ENCODE measurements around the gene OTUD7B.
"Not testable (repeated sequence)": the region's sequence is repeated elsewhere in the genome, so short reads cannot be mapped to it uniquely, and the experiment has no call there.

The OTUD7B gene

DNA sequence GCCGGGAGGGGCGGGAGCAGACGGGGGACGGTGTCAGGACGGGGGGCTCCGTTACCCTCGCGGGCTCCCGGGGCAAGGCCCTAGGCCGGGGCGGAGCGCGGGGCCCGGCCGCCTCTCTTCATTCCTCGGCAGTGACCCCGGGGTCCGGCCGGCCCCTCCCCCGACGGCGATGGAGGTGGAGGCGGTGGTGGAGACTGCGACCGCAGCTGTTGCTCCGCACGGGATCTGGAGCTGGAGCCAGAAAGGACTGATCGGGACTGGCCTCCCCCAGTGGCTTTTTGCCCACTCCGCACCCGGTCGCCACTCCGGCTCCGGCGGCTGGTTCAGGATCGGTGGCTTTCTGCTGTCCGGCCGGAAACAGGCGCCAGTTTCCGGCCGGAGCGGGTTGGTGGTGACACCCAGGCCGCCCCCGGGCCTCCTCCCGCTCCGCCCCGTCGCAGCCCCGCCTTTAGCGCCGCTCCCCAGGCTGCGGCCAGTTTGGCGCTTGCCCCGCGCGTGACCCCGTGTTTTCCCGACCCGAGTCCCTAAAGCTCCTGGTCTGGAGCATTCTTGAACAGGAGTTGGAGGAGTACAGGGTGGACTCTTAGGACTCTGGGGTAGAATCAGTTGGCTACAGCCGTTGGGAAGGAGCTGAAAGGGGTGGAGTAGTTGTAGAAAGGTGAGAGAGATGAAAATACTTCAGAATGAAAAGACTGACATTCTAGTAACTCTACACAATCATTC lies at the start of gene OTUD7B:
OTUD7B (minus strand) TSS at position 334 of the 723 bp plus-strand sequence. CDS start 33,216 bp downstream, outside the sequence.
- DNase-seq = peak; percentile 45 to 83

DNA sequence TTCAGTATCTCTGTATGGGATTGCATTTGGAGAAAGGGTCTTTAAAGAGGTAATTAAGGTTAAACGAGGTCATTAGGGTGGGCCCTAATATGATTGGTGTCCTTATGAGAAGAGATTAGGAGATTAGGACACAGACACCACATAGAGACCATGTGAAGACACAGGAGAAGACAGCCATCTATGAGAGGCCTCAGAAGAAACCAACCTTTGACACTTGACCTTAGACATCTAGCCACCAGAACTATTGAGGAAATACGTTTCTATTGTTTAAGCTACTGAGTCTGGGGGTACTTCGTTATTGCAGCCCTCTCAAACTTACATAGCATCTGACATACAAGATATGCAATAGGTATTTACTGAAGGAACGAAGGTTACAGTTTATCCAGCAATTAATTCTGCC lies 49.7 kb upstream of the OTUD7B start:
- DNase-seq = no peak

- DNase-seq = no peak
Observed at GRCh38 chr1:150056407-150056806, 45.9 kb upstream of the OTUD7B start.

DNA sequence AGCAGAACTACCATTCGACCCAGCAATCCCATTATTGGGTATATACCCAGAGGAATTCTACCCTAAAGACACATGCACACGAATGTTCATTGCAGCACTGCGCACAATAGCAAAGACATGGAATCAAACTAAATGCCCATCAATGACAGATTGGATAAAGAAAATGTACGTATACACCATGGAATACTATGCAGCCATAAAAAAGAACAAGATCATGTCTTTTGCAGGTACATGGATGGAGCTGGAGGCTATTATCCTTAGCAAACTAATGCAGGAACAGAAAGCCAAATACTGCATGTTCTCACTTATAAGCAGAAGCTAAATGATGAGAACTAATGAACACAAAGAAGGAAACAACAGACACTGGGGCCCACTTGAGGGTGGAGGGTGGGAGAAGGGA lies 45.0 kb upstream of the OTUD7B start:
- DNase-seq = not testable (repeated sequence)

GRCh38 chr1:150053926-150054325 lies 43.4 kb upstream of the OTUD7B start:
- no peak for DNase-seq

GRCh38 chr1:150051905-150052412 lies 41.4 kb upstream of the OTUD7B start:
- not testable (repeated sequence) for DNase-seq

DNA sequence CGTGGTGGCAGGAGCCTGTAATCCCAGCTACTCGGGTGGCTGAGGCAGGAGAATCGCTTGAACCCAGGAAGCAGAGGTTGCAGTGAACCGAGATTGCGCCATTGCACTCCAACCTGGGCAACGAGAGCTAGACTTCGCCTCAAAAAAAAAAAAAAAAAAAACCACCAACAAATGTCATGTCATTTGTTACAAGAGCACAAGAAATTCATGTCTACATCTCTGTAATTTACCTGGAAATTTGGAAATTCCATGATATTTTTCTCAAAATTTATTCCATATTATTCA lies 40.5 kb upstream of the OTUD7B start:
- no peak for DNase-seq

DNA sequence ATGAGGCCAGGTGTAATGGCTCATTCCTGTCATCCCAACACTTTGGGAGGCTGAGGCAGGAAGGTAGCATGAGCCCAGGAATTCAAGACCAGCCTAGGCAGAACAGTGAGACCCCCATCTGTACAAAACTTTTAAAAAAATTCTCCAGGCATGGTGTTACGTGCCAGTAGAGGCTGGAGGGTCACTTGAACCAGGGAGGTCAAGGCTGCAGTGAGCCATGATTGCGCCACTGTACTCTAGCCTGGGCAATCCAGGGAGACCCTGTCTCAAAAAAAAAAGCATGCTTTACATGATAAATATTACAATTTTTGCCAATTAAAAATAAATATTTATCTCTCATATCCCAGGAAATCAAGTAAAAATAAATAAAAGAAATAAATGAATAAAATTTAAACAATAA lies 39.4 kb upstream of the OTUD7B start:
- no peak for DNase-seq

- no peak for DNase-seq
Observed at GRCh38 chr1:150034336-150034735, 23.8 kb upstream of the OTUD7B start.

DNA sequence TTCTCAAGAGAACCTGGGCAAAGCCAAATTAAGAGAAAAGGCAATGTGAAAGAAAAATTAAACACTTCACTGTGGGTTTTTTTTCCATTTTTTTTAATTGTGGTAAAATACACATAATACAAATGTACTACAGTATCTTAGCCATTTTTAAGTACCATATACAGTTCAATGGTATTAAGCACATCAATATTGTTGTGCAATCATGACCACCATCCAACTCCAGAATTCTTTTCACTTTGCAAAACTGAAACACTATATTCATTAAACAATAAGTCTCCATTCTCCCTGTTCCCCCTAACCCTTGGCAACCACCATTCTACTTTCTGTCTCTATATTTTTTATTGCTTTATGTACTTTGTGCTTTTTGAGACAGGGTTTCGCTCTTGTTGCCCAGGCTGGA lies 17.8 kb upstream of the OTUD7B start:
- DNase-seq = no peak

- peak in 1 of 2 experiments; percentile 42 for DNase-seq
Observed at GRCh38 chr1:150024156-150024555, 13.6 kb upstream of the OTUD7B start.

DNA sequence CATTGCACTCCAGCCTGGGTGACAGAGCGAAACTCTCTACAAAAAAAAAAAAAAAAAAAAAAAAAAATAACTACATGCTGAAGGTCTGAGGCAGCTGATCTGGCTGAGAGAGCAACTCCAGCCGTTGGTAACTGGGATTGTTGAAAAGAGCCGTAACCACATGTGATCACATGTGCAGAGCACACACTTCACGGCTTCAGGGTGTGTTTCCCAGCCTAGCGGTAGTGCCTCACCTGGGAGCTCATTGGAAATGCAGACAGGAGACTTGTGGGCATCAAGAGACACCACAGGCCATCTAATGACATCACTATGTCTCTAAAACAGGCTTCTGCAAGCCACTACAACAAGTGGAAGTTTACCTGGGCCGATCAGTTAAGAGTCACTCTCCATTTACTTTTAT lies 11.8 kb upstream of the OTUD7B start:
- DNase-seq = no peak

- no peak for DNase-seq
Observed at GRCh38 chr1:150021191-150021694, 10.7 kb upstream of the OTUD7B start.

DNA sequence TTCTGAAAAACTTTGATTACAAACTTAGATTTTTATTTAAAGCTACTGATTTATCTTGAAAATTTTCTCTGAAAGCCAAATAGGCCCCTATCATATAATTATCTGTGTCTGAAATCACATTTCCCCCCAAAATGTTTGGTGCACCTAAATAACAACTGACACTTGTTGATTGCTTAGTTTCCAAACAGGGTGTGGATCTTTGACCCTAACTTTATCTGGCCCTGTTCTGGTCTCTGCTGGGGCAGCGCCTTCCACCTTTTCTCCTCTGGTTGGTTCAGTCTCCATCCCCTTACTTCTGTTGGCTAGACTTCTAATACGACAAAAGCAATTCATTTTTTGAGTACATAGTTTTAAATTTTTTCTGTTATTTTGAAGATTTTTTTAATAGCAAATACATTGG lies 10.2 kb upstream of the OTUD7B start:
- DNase-seq = no peak

DNA sequence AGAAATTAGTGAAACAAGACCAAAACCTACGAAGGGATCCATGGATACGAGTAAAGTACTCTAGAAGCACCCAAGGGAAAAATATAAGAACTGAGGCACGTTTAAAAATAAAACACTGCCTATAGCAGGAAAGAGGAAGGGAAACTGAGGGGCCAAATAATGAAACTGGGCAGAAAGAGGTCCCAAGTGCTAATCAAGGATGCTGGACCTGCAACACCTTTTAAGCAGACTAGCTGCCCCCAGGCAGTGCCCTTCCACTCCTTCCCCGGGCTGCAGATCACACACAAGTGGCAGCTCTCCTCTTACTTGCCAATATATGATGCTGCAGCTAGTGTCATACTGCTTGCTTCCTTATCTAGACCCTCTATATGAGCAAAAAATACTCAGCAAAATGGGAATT lies 7.6 kb upstream of the OTUD7B start:
- no peak for DNase-seq

GRCh38 chr1:150017206-150017750 lies 6.8 kb upstream of the OTUD7B start:
- DNase-seq = no peak

GRCh38 chr1:150015651-150016131 lies 5.2 kb upstream of the OTUD7B start:
- no peak for DNase-seq

DNA sequence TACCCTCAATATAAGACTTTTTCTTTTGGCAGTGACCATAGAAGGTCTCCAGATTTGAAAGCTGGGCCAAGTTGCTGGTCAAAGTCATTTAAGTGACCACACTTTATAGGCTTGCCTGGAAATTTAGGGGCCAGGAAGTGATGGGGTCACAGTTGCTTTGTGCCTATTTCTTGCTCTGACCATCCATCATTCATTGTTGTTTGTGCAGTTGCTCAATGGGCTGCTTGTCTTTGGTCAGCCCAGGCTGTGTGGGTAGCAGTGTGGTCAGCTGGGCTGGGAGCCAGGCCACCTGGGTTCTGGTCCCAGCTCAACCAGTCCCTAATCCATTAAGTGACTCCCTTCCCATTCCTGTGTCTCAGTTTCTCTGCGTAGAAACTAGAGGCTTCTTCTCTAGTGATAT lies 2.1 kb upstream of the OTUD7B start:
- DNase-seq = no peak

GRCh38 chr1:150009604-150010392 lies 728 bp downstream of the OTUD7B start:
- DNase-seq = peak in 1 of 2 experiments; percentile 36

- DNase-seq = no peak
Observed at GRCh38 chr1:150008699-150009098, 1.8 kb downstream of the OTUD7B start.

DNA sequence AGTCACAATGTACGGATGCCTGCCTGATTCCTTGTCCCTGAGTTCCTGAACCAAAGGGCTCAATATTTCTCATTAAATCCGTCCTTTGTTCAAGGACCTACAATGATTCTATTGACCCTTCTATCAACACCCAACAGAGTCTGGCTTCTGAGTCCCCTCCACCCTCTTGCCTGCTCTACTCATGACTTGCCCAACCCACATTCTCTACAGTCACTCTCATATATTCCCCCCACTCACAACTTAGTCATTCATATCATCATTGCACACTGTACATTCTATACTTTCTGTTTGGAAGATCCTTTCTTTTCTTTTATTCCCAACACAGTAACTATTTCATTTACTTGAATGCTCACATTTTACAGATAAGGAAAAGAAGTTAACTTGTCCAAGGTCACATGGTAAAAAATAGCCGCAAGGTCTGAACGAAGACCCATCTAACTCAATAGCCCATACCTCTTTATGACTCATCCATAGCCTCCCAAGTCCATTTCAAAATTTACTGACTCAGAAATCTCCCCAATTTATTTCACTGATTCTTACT lies 3.6 kb downstream of the OTUD7B start:
- no peak for DNase-seq

DNA sequence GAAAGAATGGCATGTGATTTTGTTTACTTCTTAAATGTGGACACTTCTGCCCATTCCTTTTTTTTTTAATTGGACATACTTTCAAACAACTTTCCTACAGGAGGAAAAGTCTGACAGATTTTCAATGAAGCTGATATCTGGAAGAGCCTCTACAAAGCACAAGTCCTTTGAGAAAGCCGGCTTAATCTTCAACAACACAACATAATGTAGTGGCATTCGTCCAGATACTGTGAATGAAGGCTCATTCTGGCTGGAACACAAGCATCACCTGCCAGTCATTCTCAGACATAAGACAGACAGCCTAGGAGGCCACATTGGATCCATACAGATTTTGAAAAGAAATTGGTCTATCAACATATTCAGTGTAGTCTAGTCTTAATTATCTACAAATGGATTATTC lies 4.9 kb downstream of the OTUD7B start:
- DNase-seq = no peak

DNA sequence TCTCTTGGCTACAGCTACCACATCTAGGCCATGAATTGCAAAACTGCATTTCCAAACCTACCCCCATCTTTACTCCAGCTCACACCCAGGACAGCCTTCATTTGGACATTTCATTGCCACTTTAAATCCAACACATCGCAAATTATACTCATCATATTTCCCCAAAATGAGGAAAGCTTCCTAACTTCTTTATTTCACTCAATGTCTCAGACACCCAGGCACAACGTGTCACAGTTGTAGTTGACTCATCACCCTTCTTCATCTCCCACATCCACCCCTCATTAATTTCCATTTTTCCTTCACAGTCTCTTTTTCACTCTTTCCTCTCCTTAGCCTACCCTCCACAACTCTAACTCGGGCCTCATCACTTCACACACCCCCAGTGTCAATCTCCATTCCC lies 6.7 kb downstream of the OTUD7B start:
- no peak for DNase-seq

Data from NCI-H524 (cell line).